ENCODE data around the gene SH3BP4. TPM values are rescaled to one million over a fixed set of nuclear protein-coding genes. Genes with fewer than 3 reads are reported as not detected.

Gene SH3BP4
- total RNA-seq, 1 experiment from 2014 or later = 35.5 TPM

DNA sequence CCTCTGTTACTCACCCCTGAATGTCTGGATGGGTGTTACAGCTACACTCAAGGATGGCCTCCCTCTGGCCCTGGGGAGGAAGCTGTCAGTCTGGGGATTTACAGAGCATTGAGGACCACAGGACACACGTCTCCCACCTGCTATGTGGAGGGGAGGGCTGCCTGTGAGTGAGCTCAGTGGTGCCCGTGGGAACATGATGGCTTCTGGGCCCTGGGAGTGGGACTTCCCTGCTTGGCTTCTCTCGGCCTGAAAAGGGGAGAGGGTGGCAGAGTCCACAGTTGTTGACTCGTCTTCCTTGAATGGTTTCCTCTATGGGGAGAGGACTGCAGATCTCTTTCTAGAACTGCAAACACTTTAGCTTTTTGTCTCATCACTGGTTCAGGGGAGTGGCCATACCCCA, 79.1 kb downstream of the SH3BP4 start:
- H3K4me1 ChIP-seq = peaks cover 11% of the 10 kb centered on the region
- DNase-seq = no peak
- H3K9me3 ChIP-seq (replicated peaks) = no peaks in the 10 kb centered on the region
- no peak overlapping the region for H3K4me3 ChIP-seq
- H3K27ac ChIP-seq = no peak overlapping the region
- peaks cover 6% of the 10 kb centered on the region for H3K36me3 ChIP-seq
- no peaks in the 10 kb centered on the region for H3K27me3 ChIP-seq

DNA sequence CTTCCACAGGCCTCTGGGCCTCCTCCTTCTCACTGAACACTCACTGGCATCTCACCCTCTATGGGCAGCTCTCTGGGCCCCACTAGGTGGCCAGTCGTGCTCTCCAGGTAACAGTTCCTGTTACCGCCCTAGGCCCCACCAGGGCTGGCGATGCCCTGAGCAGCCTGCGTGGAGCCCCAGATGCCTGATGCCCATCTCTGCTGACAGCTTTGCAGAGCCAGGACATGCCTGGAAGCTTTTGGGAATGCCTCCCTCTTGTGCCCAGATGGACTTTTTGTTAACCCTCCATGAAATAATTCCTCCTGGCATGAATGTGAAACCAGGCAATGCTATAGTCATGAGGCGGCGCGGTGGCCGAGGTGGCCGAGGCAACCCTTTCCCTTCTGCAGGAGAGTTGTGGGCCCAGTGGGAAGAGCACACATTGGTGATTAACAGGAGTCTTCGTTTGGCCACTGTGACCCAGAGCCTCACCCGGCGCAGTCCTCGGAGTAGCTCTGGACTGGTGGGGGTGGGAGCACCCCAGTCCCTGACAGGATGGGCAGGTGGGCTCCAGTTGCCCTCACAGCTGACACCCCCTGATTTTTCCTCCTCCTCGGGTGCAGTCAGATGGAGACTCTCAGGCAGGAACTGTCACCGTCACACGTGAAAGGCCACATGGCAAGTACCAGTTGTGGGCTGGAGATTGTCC, 80.0 kb downstream of the SH3BP4 start:
- Histone ChIP-seq H3K27ac (no peak overlapping the region), H3K4me3 (no peak overlapping the region), H3K36me3 (peaks cover 9% of the 10 kb centered on the region), H3K27me3 (no peaks in the 10 kb centered on the region), H3K9me3 (replicated peaks) (no peaks in the 10 kb centered on the region), H3K4me1 (peaks cover 2% of the 10 kb centered on the region; the same call in 1 of the 2 replicates)
- no peak for DNase-seq

- H3K27ac ChIP-seq = no peak overlapping the region
- H3K4me1 ChIP-seq = no peaks in the 10 kb centered on the region
- no peaks in the 10 kb centered on the region for H3K9me3 ChIP-seq (replicated peaks)
- peaks cover 11% of the 10 kb centered on the region for H3K36me3 ChIP-seq
- DNase-seq = no peak
- no peaks in the 10 kb centered on the region for H3K27me3 ChIP-seq
- no peak overlapping the region for H3K4me3 ChIP-seq
These were observed 80.6 kb downstream of the SH3BP4 start for GRCh38 chr2:235032466-235032865.

- H3K27ac ChIP-seq = no peak overlapping the region
- no peak for DNase-seq
- H3K36me3 ChIP-seq = peaks cover 13% of the 10 kb centered on the region; the same call in 1 of the 2 replicates
- H3K4me1 ChIP-seq = no peaks in the 10 kb centered on the region
- no peak overlapping the region for H3K4me3 ChIP-seq
- H3K27me3 ChIP-seq = no peaks in the 10 kb centered on the region
- H3K9me3 ChIP-seq (replicated peaks) = no peaks in the 10 kb centered on the region
These were observed 81.1 kb downstream of the SH3BP4 start for GRCh38 chr2:235032949-235033348.

DNA sequence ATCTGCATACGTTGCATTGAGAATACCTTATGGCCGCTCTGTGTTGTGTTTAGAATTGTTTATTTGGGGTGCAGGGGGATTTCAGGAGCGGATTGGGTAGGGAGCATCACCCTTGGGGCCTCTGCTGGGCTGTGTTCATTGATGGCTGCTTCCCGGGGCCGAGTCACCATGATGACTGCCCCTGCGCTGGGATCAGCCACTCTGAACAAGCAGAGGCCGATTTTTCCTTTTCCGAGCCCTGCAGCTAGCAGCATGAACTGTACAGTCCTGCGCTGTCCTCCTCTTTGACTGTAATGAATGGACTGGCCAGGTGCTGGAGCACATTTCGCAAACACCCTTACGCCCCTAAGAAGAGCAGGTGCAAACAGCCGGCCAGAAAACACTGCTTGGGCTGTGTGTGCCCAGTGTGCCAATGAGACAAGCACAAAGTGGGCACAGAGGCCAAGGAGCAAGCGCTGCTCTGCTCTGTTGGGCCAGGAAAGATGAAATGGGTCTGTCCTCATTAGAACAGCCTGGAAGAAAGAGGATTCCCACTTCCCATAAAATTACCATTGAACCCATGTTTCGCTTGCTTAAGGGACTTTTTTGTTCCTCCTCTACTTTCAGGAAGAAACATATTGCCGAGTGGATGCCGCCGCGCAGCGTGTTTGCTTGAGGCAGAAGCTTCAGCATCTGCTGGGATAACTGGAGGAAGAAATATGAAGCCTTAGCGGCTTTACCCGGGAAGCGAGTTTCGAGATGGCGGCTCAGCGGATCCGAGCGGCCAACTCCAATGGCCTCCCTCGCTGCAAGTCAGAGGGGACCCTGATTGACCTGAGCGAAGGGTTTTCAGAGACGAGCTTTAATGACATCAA, 82.7 kb downstream of the SH3BP4 start:
- Histone ChIP-seq H3K36me3 (peaks cover 16% of the 10 kb centered on the region; the same call in 1 of the 2 replicates), H3K27ac (no peak overlapping the region), H3K4me1 (no peaks in the 10 kb centered on the region), H3K4me3 (no peak overlapping the region), H3K27me3 (no peaks in the 10 kb centered on the region), H3K9me3 (replicated peaks) (no peaks in the 10 kb centered on the region)
- no peak for DNase-seq

DNA sequence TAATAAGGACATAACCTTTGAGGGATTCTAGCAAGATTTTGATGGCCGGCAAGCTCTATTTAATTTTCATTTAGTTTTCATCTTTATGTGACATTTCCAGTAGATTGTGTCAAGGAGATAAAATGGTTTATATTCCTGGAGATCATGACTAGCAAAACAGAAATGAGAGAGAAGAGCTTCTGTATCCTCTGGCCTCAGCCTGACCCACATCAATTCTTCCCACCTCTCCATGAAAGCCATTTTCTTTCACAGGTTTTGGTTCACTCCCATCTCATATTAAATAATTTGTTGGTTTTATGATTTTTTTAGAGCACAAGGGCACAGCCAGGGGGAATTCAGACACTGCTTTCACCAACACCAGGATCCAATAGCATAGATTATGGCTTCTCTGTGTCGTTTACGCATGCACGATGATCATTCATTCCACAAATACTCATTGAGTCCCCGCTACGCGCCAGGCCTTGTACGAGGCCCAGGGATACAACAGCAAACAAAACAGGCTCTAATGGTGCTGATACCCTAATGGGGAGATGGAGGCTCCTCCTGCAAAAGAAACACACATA, 85.9 kb downstream of the SH3BP4 start:
- no peaks in the 10 kb centered on the region for H3K27me3 ChIP-seq
- no peaks in the 10 kb centered on the region for H3K4me1 ChIP-seq
- H3K4me3 ChIP-seq = no peak overlapping the region
- H3K9me3 ChIP-seq (replicated peaks) = no peaks in the 10 kb centered on the region
- H3K27ac ChIP-seq = no peak overlapping the region
- no peak for DNase-seq
- peaks cover 41% of the 10 kb centered on the region for H3K36me3 ChIP-seq

GRCh38 chr2:235041221-235041917, 89.6 kb downstream of the SH3BP4 start:
- Histone ChIP-seq H3K27me3 (no peaks in the 10 kb centered on the region), H3K4me1 (no peaks in the 10 kb centered on the region), H3K4me3 (no peak overlapping the region), H3K27ac (no peak overlapping the region), H3K9me3 (replicated peaks) (no peaks in the 10 kb centered on the region), H3K36me3 (peaks cover 50% of the 10 kb centered on the region)
- DNase-seq = no peak

DNA sequence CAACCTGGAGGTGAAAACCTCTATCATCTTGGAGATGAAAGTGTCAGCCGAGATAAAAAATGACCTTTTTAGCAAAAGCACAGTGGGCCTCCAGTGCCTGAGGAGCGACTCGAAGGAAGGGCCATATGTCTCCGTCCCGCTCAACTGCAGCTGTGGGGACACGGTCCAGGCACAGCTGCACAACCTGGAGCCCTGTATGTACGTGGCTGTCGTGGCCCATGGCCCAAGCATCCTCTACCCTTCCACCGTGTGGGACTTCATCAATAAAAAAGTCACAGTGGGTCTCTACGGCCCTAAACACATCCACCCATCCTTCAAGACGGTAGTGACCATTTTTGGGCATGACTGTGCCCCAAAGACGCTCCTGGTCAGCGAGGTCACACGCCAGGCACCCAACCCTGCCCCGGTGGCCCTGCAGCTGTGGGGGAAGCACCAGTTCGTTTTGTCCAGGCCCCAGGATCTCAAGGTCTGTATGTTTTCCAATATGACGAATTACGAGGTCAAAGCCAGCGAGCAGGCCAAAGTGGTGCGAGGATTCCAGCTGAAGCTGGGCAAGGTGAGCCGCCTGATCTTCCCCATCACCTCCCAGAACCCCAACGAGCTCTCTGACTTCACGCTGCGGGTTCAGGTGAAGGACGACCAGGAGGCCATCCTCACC, 90.2 kb downstream of the SH3BP4 start:
- no peak for DNase-seq
- no peaks in the 10 kb centered on the region for H3K9me3 ChIP-seq (replicated peaks)
- H3K27me3 ChIP-seq = no peaks in the 10 kb centered on the region
- no peaks in the 10 kb centered on the region for H3K4me1 ChIP-seq
- no peak overlapping the region for H3K27ac ChIP-seq
- no peak overlapping the region for H3K4me3 ChIP-seq
- H3K36me3 ChIP-seq = peaks cover 46% of the 10 kb centered on the region

GRCh38 chr2:235042576-235043515, 91.0 kb downstream of the SH3BP4 start:
- Histone ChIP-seq H3K4me1 (no peaks in the 10 kb centered on the region), H3K4me3 (no peak overlapping the region), H3K36me3 (peaks cover 43% of the 10 kb centered on the region), H3K27ac (no peak overlapping the region), H3K27me3 (no peaks in the 10 kb centered on the region), H3K9me3 (replicated peaks) (no peaks in the 10 kb centered on the region)
- DNase-seq = no peak

- Histone ChIP-seq H3K4me3 (no peak overlapping the region), H3K9me3 (replicated peaks) (no peaks in the 10 kb centered on the region), H3K27ac (no peak overlapping the region), H3K4me1 (no peaks in the 10 kb centered on the region), H3K27me3 (no peaks in the 10 kb centered on the region), H3K36me3 (peaks cover 40% of the 10 kb centered on the region)
- no peak for DNase-seq
These were observed 92.1 kb downstream of the SH3BP4 start for GRCh38 chr2:235043762-235044500.

DNA sequence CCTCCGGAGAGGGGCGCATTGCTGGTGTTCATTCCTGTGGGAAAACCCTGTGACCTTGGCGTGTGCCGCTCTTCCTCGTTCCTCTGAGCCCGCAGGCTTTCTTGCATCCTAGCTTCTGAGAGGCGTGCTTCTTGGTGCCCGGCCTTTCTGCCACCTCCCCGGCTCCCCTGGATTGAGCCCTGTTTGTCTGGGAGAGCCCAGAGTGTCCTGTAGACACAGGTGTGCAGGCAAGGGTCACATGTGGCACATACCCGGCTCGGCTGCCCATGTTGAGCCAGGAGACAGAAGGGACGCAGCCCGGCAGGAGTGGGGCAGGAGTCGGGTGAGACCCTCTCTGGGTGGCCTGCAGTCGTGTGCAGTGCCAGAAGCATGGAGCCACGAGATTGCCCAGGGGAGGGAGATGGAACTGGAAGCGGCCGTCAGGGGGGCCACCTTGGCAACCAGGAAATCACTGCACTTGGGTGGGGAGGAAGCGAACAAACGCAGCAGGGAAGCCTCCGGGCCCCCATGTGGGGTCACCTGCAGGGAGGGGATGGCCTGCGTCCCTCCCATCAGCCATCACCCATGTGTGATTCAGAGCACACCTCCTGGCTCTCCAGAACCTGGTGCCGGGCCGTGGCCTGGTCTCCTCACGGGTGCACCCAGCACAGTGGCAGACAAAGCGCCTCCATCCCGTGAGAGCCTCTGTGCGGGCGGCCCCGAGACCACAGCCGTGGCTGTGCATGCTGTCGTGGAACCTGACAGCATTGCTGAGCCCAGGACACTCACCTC, 92.9 kb downstream of the SH3BP4 start:
- Histone ChIP-seq H3K4me3 (no peak overlapping the region), H3K9me3 (replicated peaks) (no peaks in the 10 kb centered on the region), H3K27me3 (no peaks in the 10 kb centered on the region), H3K36me3 (peaks cover 39% of the 10 kb centered on the region), H3K27ac (no peak overlapping the region), H3K4me1 (peaks cover 7% of the 10 kb centered on the region)
- no peak for DNase-seq

DNA sequence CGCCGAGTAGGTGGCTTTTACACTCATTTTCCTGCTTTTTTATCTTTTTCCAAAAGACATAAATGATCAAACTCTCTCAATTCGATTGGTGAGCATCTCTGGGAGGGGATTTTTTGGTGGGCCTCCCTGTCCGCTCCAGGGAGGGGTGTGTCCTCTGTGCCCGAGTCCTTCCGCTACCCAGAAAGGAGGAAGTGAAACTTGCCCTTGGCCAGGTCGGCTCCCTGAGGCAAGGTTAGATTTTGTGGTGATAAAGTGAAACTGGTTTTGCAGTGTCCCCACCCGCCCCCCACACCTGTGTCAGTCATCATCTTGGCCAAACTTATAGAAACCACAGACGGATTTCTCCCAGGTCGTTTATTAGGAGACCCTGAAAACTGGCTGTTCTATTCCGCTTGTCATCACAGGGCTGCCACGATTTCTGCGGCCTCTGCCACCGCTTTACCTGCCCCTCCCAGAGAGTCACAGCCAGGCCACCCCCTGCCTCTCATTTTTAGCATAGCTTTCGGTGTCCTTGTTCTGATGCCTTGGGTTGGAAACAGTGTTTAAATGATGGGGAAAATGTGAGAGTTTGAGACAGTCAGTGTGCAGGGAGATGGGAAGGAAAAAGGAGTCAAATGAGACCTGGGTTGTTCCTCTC, 93.6 kb downstream of the SH3BP4 start:
- Histone ChIP-seq H3K4me1 (peaks cover 15% of the 10 kb centered on the region), H3K4me3 (no peak overlapping the region), H3K36me3 (peaks cover 37% of the 10 kb centered on the region), H3K27ac (no peak overlapping the region), H3K27me3 (no peaks in the 10 kb centered on the region), H3K9me3 (replicated peaks) (no peaks in the 10 kb centered on the region)
- DNase-seq = no peak
